ENCODE measurements around the gene SYT2.

GRCh38 chr1:202624088-202624780 lies 86.0 kb downstream of the SYT2 start:
- TF ChIP-seq CTCF (IDR thresholded peaks at IDR 0.05 in 2 of 3, conservative IDR thresholded peaks at IDR 0.05 in 1 of 3; ENCODE audit: control insufficient read depth in 2 of 3, extremely low read depth in 1 of 3, insufficient read depth in 1 of 3, low read depth in 3 of 3, low read length in 3 of 3), result no peak
- no peak for TF ChIP-seq POLR2A (IDR thresholded peaks at IDR 0.05; ENCODE audit: low read depth, low read length)
- no peak for TF ChIP-seq SREBF1 (IDR thresholded peaks at IDR 0.05; ENCODE audit: low read length)
- TF ChIP-seq FOS (IDR thresholded peaks at IDR 0.05; ENCODE audit: borderline replicate concordance, extremely low read depth, insufficient read length), result no peak
- TF ChIP-seq ZNF207 (IDR thresholded peaks at IDR 0.05; ENCODE audit: borderline replicate concordance), result no peak
- TF ChIP-seq CHD2 (IDR thresholded peaks at IDR 0.05; ENCODE audit: borderline replicate concordance, low read depth, low read length), result no peak
- TF ChIP-seq IKZF1 (conservative IDR thresholded peaks at IDR 0.05), result no peak
- TF ChIP-seq, protein P1, sequence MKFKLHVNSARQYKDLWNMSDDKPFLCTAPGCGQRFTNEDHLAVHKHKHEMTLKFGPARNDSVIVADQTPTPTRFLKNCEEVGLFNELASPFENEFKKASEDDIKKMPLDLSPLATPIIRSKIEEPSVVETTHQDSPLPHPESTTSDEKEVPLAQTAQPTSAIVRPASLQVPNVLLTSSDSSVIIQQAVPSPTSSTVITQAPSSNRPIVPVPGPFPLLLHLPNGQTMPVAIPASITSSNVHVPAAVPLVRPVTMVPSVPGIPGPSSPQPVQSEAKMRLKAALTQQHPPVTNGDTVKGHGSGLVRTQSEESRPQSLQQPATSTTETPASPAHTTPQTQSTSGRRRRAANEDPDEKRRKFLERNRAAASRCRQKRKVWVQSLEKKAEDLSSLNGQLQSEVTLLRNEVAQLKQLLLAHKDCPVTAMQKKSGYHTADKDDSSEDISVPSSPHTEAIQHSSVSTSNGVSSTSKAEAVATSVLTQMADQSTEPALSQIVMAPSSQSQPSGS (IDR thresholded peaks at IDR 0.05; ENCODE audit: low read length), result no peak
- TF ChIP-seq RCOR1 (conservative IDR thresholded peaks at IDR 0.05; ENCODE audit: low read depth, low read length), result no peak
